ENCODE measurements around the gene ZNF346. TPM values are rescaled to one million over a fixed set of nuclear protein-coding genes. Genes with fewer than 3 reads are reported as not detected.
A peak's percentile ranks its signal among the peaks of the same experiment; 100 is the strongest.

The ZNF346 gene
- total and polyA plus RNA-seq, 2 of the 13 experiments (the other 11 are each of a cell fraction or from before 2014, with no cell fraction given): 8.6 to 19.4 TPM

- TF ChIP-seq CREM (IDR thresholded peaks at IDR 0.05) (no peak), CREM (CRISPR knock-in tag; IDR thresholded peaks at IDR 0.05) (no peak), POGZ (CRISPR knock-in tag; IDR thresholded peaks at IDR 0.05) (0 out of 2 replicates have a peak, but pooled peaks have one; percentile 22), ZBTB39 (CRISPR knock-in tag; IDR thresholded peaks at IDR 0.05) (no peak), HDAC2 (CRISPR knock-in tag; IDR thresholded peaks at IDR 0.05) (peak; percentile 65), XBP1 (CRISPR knock-in tag; IDR thresholded peaks at IDR 0.05) (no peak), ZNF747 (CRISPR knock-in tag; IDR thresholded peaks at IDR 0.05; ENCODE audit: borderline replicate concordance) (no peak; the same call in 1 of the 2 replicates), PCBP1 (IDR thresholded peaks at IDR 0.05; ENCODE audit: borderline replicate concordance, low read depth, low read length) (no peak), ELF1 (CRISPR knock-in tag; IDR thresholded peaks at IDR 0.05) (0 out of 2 replicates have a peak, but pooled peaks have one; percentile 27), EP300 (IDR thresholded peaks at IDR 0.05; ENCODE audit: low read depth in 2 of 2, low read length in 2 of 2) (0 out of 4 replicates have a peak, but pooled peaks of 1 of the 2 experiments have one; percentile 14), EP300 (CRISPR knock-in tag; IDR thresholded peaks at IDR 0.05; ENCODE audit: borderline replicate concordance) (no peak), ZNF24 (IDR thresholded peaks at IDR 0.05) (no peak), ZNF138 (CRISPR knock-in tag; IDR thresholded peaks at IDR 0.05; ENCODE audit: low read depth) (0 out of 2 replicates have a peak, but pooled peaks have one; percentile 63), ZNF547 (CRISPR knock-in tag; IDR thresholded peaks at IDR 0.05) (peak; percentile 75), PHF21A (CRISPR knock-in tag; IDR thresholded peaks at IDR 0.05) (peak; percentile 45; the same call in 1 of the 2 replicates), ZSCAN5A (CRISPR knock-in tag; IDR thresholded peaks at IDR 0.05; ENCODE audit: borderline replicate concordance) (peak; percentile 84), NKX3-1 (CRISPR knock-in tag; IDR thresholded peaks at IDR 0.05) (0 out of 2 replicates have a peak, but pooled peaks have one; percentile 28), ZNF564 (CRISPR knock-in tag; IDR thresholded peaks at IDR 0.05) (peak; percentile 77; the same call in 1 of the 2 replicates), PHF8 (CRISPR knock-in tag; IDR thresholded peaks at IDR 0.05) (0 out of 2 replicates have a peak, but pooled peaks have one; percentile 45), ZNF34 (CRISPR knock-in tag; IDR thresholded peaks at IDR 0.05; ENCODE audit: borderline replicate concordance) (no peak), ERF (CRISPR knock-in tag; IDR thresholded peaks at IDR 0.05) (peak; percentile 71; the same call in 1 of the 2 replicates), ZNF556 (CRISPR knock-in tag; IDR thresholded peaks at IDR 0.05; ENCODE audit: borderline replicate concordance) (peak; percentile 49; the same call in 1 of the 2 replicates), ZNF746 (CRISPR knock-in tag; IDR thresholded peaks at IDR 0.05) (peak; percentile 61; the same call in 1 of the 2 replicates), ZSCAN12 (CRISPR knock-in tag; IDR thresholded peaks at IDR 0.05) (no peak), ZNF772 (CRISPR knock-in tag; IDR thresholded peaks at IDR 0.05) (peak; percentile 61; the same call in 1 of the 2 replicates), HNF4A (CRISPR knock-in tag; IDR thresholded peaks at IDR 0.05) (peak; percentile 81)
- TF ChIP-seq, protein P1, sequence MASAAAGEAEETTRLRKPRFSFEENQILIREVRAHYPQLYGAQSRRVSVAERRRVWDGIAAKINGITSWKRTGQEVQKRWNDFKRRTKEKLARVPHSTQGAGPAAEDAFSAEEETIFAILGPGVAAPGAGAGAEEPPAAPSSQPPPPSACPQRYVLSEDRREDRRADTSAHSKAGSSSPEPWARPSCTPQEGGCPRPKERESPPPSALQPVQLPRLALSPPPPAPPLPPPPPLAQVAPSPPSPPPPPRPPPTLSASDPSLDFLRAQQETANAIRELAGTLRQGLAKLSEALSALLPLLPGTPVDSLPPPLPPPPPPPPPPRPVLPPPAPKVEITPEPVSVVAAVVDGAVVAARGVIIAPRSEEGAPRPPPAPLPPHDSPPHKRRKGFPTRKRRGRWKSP (CRISPR knock-in tag; IDR thresholded peaks at IDR 0.05): peak; percentile 72; the same call in 1 of the 2 replicates
Measured at GRCh38 chr5:177105691-177106476, 83.4 kb downstream of the ZNF346 start (continued).
